ENCODE measurements around the gene COPS8. TPM values are rescaled to one million over a fixed set of nuclear protein-coding genes. Genes with fewer than 3 reads are reported as not detected.
A peak's percentile ranks its signal among the peaks of the same experiment; 100 is the strongest.

The COPS8 gene
- total RNA-seq, 2 donors from 2014 or later, result 37.3 to 48.4 TPM

- ATAC-seq (replicated peaks in 1 of 2), result no peak
- no peak for DNase-seq
- Mint-ChIP-seq H3K9me3 (no peaks in the 10 kb centered on the region), H3K4me1 (ENCODE audit: low read depth) (no peaks in the 10 kb centered on the region), H3K27me3 (ENCODE audit: low read depth) (no peaks in the 10 kb centered on the region), H3K36me3 (ENCODE audit: insufficient read depth in 2 of 2) (no peaks in the 10 kb centered on the region), H3K27ac (no peak overlapping the region), H3K4me3 (no peak overlapping the region)
Observed at GRCh38 chr2:237073552-237073951, 12.1 kb upstream of the COPS8 start.

GRCh38 chr2:237074211-237074993 is 11.3 kb upstream of the COPS8 start:
- H3K27me3 Mint-ChIP-seq (ENCODE audit: low read depth), result no peaks in the 10 kb centered on the region
- no peak overlapping the region for H3K27ac Mint-ChIP-seq
- H3K4me3 Mint-ChIP-seq, result no peak overlapping the region
- no peaks in the 10 kb centered on the region for H3K4me1 Mint-ChIP-seq (ENCODE audit: low read depth)
- no peak for ATAC-seq (replicated peaks in 1 of 2)
- no peaks in the 10 kb centered on the region for H3K36me3 Mint-ChIP-seq (ENCODE audit: insufficient read depth in 2 of 2)
- no peak for DNase-seq
- H3K9me3 Mint-ChIP-seq, result no peaks in the 10 kb centered on the region

GRCh38 chr2:237075749-237076599 is 9.7 kb upstream of the COPS8 start:
- DNase-seq, result no peak
- Mint-ChIP-seq H3K27ac (no peak overlapping the region), H3K4me1 (ENCODE audit: low read depth) (no peaks in the 10 kb centered on the region), H3K4me3 (no peak overlapping the region), H3K27me3 (ENCODE audit: low read depth) (no peaks in the 10 kb centered on the region), H3K9me3 (no peaks in the 10 kb centered on the region), H3K36me3 (ENCODE audit: insufficient read depth in 2 of 2) (no peaks in the 10 kb centered on the region)
- ATAC-seq (replicated peaks in 1 of 2), result no peak

GRCh38 chr2:237081596-237081995 is 4.1 kb upstream of the COPS8 start:
- ATAC-seq (replicated peaks in 1 of 2) (no peak), DNase-seq (no peak)
- Mint-ChIP-seq H3K36me3 (ENCODE audit: insufficient read depth in 2 of 2) (peaks cover 0 to 2% of the 10 kb centered on the region in 2 donors), H3K27ac (no peak overlapping the region), H3K4me3 (no peak overlapping the region), H3K9me3 (no peaks in the 10 kb centered on the region), H3K4me1 (ENCODE audit: low read depth) (peaks cover 26% of the 10 kb centered on the region), H3K27me3 (ENCODE audit: low read depth) (no peaks in the 10 kb centered on the region)

- Mint-ChIP-seq H3K36me3 (ENCODE audit: insufficient read depth in 2 of 2) (peaks cover 0 to 4% of the 10 kb centered on the region in 2 donors), H3K27ac (no peak overlapping the region), H3K4me1 (ENCODE audit: low read depth) (peaks cover 35% of the 10 kb centered on the region), H3K9me3 (no peaks in the 10 kb centered on the region), H3K4me3 (no peak overlapping the region), H3K27me3 (ENCODE audit: low read depth) (no peaks in the 10 kb centered on the region)
- no peak for ATAC-seq (replicated peaks in 1 of 2)
- DNase-seq, result no peak
Observed at GRCh38 chr2:237083026-237083425, 2.7 kb upstream of the COPS8 start.

- H3K36me3 Mint-ChIP-seq (ENCODE audit: insufficient read depth in 2 of 2), result peaks cover 0 to 4% of the 10 kb centered on the region in 2 donors
- H3K9me3 Mint-ChIP-seq, result no peaks in the 10 kb centered on the region
- peaks cover 35% of the 10 kb centered on the region for H3K4me1 Mint-ChIP-seq (ENCODE audit: low read depth)
- ATAC-seq (replicated peaks in 1 of 2) (no peak), DNase-seq (no peak)
- no peaks in the 10 kb centered on the region for H3K27me3 Mint-ChIP-seq (ENCODE audit: low read depth)
- H3K27ac Mint-ChIP-seq, result peak overlapping the region; percentile 85
- H3K4me3 Mint-ChIP-seq, result peak overlapping the region; percentile 92 to 98
Observed at GRCh38 chr2:237084444-237084843, 1.2 kb upstream of the COPS8 start.

GRCh38 chr2:237090906-237091305 is 5.2 kb downstream of the COPS8 start:
- Mint-ChIP-seq H3K9me3 (no peaks in the 10 kb centered on the region), H3K4me1 (ENCODE audit: low read depth) (peaks cover 13% of the 10 kb centered on the region), H3K36me3 (ENCODE audit: insufficient read depth in 2 of 2) (peaks cover 1 to 6% of the 10 kb centered on the region in 2 donors), H3K27ac (no peak overlapping the region), H3K4me3 (no peak overlapping the region), H3K27me3 (ENCODE audit: low read depth) (no peaks in the 10 kb centered on the region)
- ATAC-seq (replicated peaks in 1 of 2), result no peak
- DNase-seq, result no peak

GRCh38 chr2:237091779-237092436 is 6.2 kb downstream of the COPS8 start:
- H3K4me1 Mint-ChIP-seq (ENCODE audit: low read depth), result peaks cover 8% of the 10 kb centered on the region
- peak overlapping the region; percentile 56 for H3K27ac Mint-ChIP-seq
- no peak for ATAC-seq (replicated peaks in 1 of 2)
- H3K36me3 Mint-ChIP-seq (ENCODE audit: insufficient read depth in 2 of 2), result peaks cover 4 to 12% of the 10 kb centered on the region in 2 donors
- H3K9me3 Mint-ChIP-seq, result no peaks in the 10 kb centered on the region
- DNase-seq, result no peak
- no peaks in the 10 kb centered on the region for H3K27me3 Mint-ChIP-seq (ENCODE audit: low read depth)
- no peak overlapping the region for H3K4me3 Mint-ChIP-seq

- ATAC-seq (replicated peaks in 1 of 2), result no peak
- no peaks in the 10 kb centered on the region for H3K9me3 Mint-ChIP-seq
- H3K4me1 Mint-ChIP-seq (ENCODE audit: low read depth), result peaks cover 3% of the 10 kb centered on the region
- H3K4me3 Mint-ChIP-seq, result no peak overlapping the region
- peaks cover 4 to 13% of the 10 kb centered on the region in 2 donors for H3K36me3 Mint-ChIP-seq (ENCODE audit: insufficient read depth in 2 of 2)
- DNase-seq, result no peak
- H3K27ac Mint-ChIP-seq, result peak overlapping the region; percentile 56
- H3K27me3 Mint-ChIP-seq (ENCODE audit: low read depth), result no peaks in the 10 kb centered on the region
Observed at GRCh38 chr2:237092506-237092905, 6.8 kb downstream of the COPS8 start.

GRCh38 chr2:237092920-237093781 is 7.5 kb downstream of the COPS8 start:
- H3K4me3 Mint-ChIP-seq, result no peak overlapping the region
- no peak for ATAC-seq (replicated peaks in 1 of 2)
- peaks cover 6 to 13% of the 10 kb centered on the region in 2 donors for H3K36me3 Mint-ChIP-seq (ENCODE audit: insufficient read depth in 2 of 2)

GRCh38 chr2:237096201-237096600 is 10.5 kb downstream of the COPS8 start:
- H3K9me3 Mint-ChIP-seq, result no peaks in the 10 kb centered on the region
- no peaks in the 10 kb centered on the region for H3K4me1 Mint-ChIP-seq (ENCODE audit: low read depth)
- no peak overlapping the region for H3K4me3 Mint-ChIP-seq
- DNase-seq, result no peak
- H3K27me3 Mint-ChIP-seq (ENCODE audit: low read depth), result no peaks in the 10 kb centered on the region
- no peak overlapping the region for H3K27ac Mint-ChIP-seq
- peaks cover 10 to 19% of the 10 kb centered on the region in 2 donors for H3K36me3 Mint-ChIP-seq (ENCODE audit: insufficient read depth in 2 of 2)
- no peak for ATAC-seq (replicated peaks in 1 of 2)

More at GRCh38 chr2:237092920-237093781, 7.5 kb downstream of the COPS8 start:
- no peaks in the 10 kb centered on the region for H3K9me3 Mint-ChIP-seq
- no peak overlapping the region for H3K27ac Mint-ChIP-seq
- H3K27me3 Mint-ChIP-seq (ENCODE audit: low read depth), result no peaks in the 10 kb centered on the region
- no peak for DNase-seq
- no peaks in the 10 kb centered on the region for H3K4me1 Mint-ChIP-seq (ENCODE audit: low read depth)

GRCh38 chr2:237096911-237097310 is 11.2 kb downstream of the COPS8 start:
- Mint-ChIP-seq H3K36me3 (ENCODE audit: insufficient read depth in 2 of 2) (peaks cover 10 to 21% of the 10 kb centered on the region in 2 donors), H3K4me1 (ENCODE audit: low read depth) (no peaks in the 10 kb centered on the region), H3K9me3 (no peaks in the 10 kb centered on the region), H3K4me3 (no peak overlapping the region), H3K27me3 (ENCODE audit: low read depth) (no peaks in the 10 kb centered on the region), H3K27ac (no peak overlapping the region)
- DNase-seq (no peak), ATAC-seq (replicated peaks in 1 of 2) (no peak)
